WTC11 (cell line): Measurements from ENCODE around the gene PPP1R37. TPM values are rescaled to one million over a fixed set of nuclear protein-coding genes. Genes with fewer than 3 reads are reported as not detected.
A peak's percentile ranks its signal among the peaks of the same experiment; 100 is the strongest.

Source experiments
- ATAC-seq: fragments of 200-7000 bp; cut with Tn5 transposase; 2 replicates; pipeline ENCODE4 v1.10.0; 2021; ENCODE audit warnings: mild to moderate bottlenecking, moderate library complexity
- CTCF ChIA-PET: fragments of 300-600 bp; sonication (Branson Sonifier 250); formaldehyde crosslinking; loops from one replicate; lab custom pipeline; 2021; ENCODE audit warnings: antibody characterized with exemption; lab: Charles Lee
- POLR2A ChIA-PET: fragments of 350-600 bp; sonication (Branson Sonifier 250); formaldehyde crosslinking; loops from one replicate; lab custom pipeline; 2021; ENCODE audit warnings: antibody characterized with exemption; lab: Charles Lee
- DNase-seq: peaks from one replicate; pipeline ENCODE4 v3.0.0; 2021; ENCODE audit warnings: low spot score
- H3K27ac Mint-ChIP-seq: 2 replicates; pipeline ENCODE4 v1.8.0; 2021; ENCODE audit warnings: mixed read lengths
- H3K27me3 Mint-ChIP-seq: 2 replicates; pipeline ENCODE4 v1.8.0; 2021; ENCODE audit warnings: low read depth, mild to moderate bottlenecking, moderate library complexity, mixed read lengths
- H3K36me3 Mint-ChIP-seq: 2 replicates; pipeline ENCODE4 v1.8.0; 2021; ENCODE audit warnings: mixed read lengths
- H3K4me1 Mint-ChIP-seq: 2 replicates; pipeline ENCODE4 v1.8.0; 2022; ENCODE audit warnings: mixed read lengths
- H3K4me3 Mint-ChIP-seq: 2 replicates; pipeline ENCODE4 v1.8.0; 2021; ENCODE audit warnings: mild to moderate bottlenecking, moderate library complexity, mixed read lengths
- H3K9me3 Mint-ChIP-seq: 2 replicates; pipeline ENCODE4 v1.8.0; 2021; ENCODE audit warnings: mixed read lengths
- FOXP1 ChIP-seq: sonication (generic); formaldehyde crosslinking; IDR thresholded peaks from 2 replicates; pipeline ENCODE4 v1.8.0; 2022; ENCODE audit warnings: missing genetic modification reagents, mild to moderate bottlenecking, moderate library complexity, borderline replicate concordance
- GABPB1 ChIP-seq: sonication (generic); formaldehyde crosslinking; IDR thresholded peaks from 2 replicates; pipeline ENCODE4 v1.8.1; 2023; ENCODE audit warnings: mild to moderate bottlenecking, missing genetic modification reagents
- GRHL2 ChIP-seq: fragments of 250-450 bp; sonication (Bioruptor Pico); IDR thresholded peaks from 2 replicates; pipeline ENCODE4 v1.8.0; 2022; ENCODE audit warnings: mild to moderate bottlenecking, moderate library complexity; ENCODE audit not compliant: insufficient replicate concordance, severe bottlenecking
- KAT7 ChIP-seq: sonication (generic); formaldehyde crosslinking; IDR thresholded peaks from 2 replicates; pipeline ENCODE4 v1.8.1; 2023; ENCODE audit warnings: missing genetic modification reagents, mild to moderate bottlenecking, borderline replicate concordance
- PREB ChIP-seq: sonication (generic); formaldehyde crosslinking; IDR thresholded peaks from 2 replicates; pipeline ENCODE4 v1.8.1; 2022; ENCODE audit warnings: mild to moderate bottlenecking, missing genetic modification reagents, moderate library complexity, borderline replicate concordance
- SMAD3 ChIP-seq: sonication (generic); formaldehyde crosslinking; IDR thresholded peaks from 2 replicates; pipeline ENCODE4 v1.8.0; 2022; ENCODE audit warnings: missing genetic modification reagents, mild to moderate bottlenecking, borderline replicate concordance
- TP53 ChIP-seq: sonication (generic); formaldehyde crosslinking; IDR thresholded peaks from 2 replicates; pipeline ENCODE4 v1.8.1; 2023; ENCODE audit warnings: mild to moderate bottlenecking, missing genetic modification reagents
- ZNF121 ChIP-seq: sonication (generic); formaldehyde crosslinking; IDR thresholded peaks from 2 replicates; pipeline ENCODE4 v1.8.0; 2023; ENCODE audit warnings: missing genetic modification reagents
- ZNF219 ChIP-seq: sonication (generic); formaldehyde crosslinking; IDR thresholded peaks from 2 replicates; pipeline ENCODE4 v1.8.0; 2023; ENCODE audit warnings: missing genetic modification reagents, mild to moderate bottlenecking, borderline replicate concordance
- ZNF416 ChIP-seq: fragments of 250-450 bp; sonication (Bioruptor Pico); IDR thresholded peaks from 2 replicates; pipeline ENCODE4 v1.9.0; 2021; ENCODE audit warnings: mild to moderate bottlenecking, inconsistent platforms
- total RNA-seq: library from RNA; stranded (reverse); gene quantifications from 3 replicates; pipeline ENCODE4 v1.2.3, GENCODE V29; 2021
- TF ChIP-seq, protein P1 (sequence below): sonication (generic); formaldehyde crosslinking; IDR thresholded peaks from 2 replicates; pipeline ENCODE4 v1.8.1; 2022; ENCODE audit warnings: low read depth, mild to moderate bottlenecking, moderate library complexity, missing genetic modification reagents, borderline replicate concordance
- TF ChIP-seq, protein P2 (sequence below): fragments of 250-450 bp; sonication (Bioruptor Pico); conservative IDR thresholded peaks from 2 replicates; pipeline ENCODE4 v1.9.0; 2021; ENCODE audit warnings: mild to moderate bottlenecking
- TF ChIP-seq, protein P3 (sequence below): sonication (generic); formaldehyde crosslinking; IDR thresholded peaks from 2 replicates; pipeline ENCODE4 v1.8.0; 2022; ENCODE audit warnings: missing genetic modification reagents
- TF ChIP-seq, protein P4 (sequence below): sonication (generic); formaldehyde crosslinking; IDR thresholded peaks from 2 replicates; pipeline ENCODE4 v1.8.0; 2023; ENCODE audit warnings: missing genetic modification reagents, mild to moderate bottlenecking, borderline replicate concordance

Gene PPP1R37
- total RNA-seq, 1 experiment from 2014 or later, result 35.4 TPM

DNA sequence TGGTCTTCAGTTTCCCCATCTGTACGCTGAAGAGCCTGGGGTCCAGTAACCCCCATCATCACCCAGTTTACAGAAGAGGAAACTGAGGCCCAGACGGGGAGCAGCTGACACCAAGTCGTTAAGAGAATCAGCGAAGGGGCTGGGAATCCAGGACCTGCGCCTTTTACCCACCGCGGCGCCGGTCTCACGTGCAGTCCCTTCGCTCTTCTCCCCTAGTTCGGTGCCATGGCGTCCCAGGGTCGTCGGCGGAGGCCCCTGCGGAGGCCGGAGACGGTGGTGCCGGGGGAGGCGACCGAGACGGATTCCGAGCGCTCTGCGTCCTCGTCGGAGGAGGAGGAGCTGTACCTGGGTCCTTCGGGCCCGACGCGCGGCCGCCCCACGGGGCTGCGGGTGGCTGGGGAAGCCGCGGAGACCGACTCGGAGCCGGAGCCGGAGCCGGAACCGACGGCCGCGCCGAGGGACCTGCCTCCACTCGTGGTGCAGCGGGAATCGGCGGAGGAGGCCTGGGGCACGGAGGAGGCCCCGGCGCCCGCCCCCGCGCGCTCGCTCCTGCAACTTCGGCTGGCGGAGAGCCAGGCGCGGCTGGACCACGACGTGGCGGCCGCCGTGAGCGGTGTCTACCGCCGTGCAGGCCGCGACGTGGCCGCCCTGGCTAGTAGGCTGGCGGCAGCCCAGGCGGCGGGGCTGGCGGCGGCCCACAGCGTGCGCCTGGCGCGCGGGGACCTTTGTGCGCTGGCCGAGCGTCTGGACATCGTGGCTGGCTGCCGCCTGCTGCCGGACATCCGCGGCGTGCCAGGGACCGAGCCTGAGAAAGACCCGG is 86.3 kb downstream of the PPP1R37 start (continued):
- peak; percentile 30; the same call in 1 of the 2 replicates for TF ChIP-seq GABPB1 (CRISPR knock-in tag)
- no peak for TF ChIP-seq ZNF416 (CRISPR knock-in tag)

- Mint-ChIP-seq H3K4me3 (peak overlapping the region; percentile 63), H3K27ac (no peak overlapping the region), H3K4me1 (peaks cover 8% of the 10 kb centered on the region; the same call in 1 of the 2 replicates), H3K9me3 (no peaks in the 10 kb centered on the region), H3K36me3 (no peaks in the 10 kb centered on the region), H3K27me3 (peaks cover 8% of the 10 kb centered on the region; the same call in 1 of the 2 replicates)
- no peak for TF ChIP-seq PREB (CRISPR knock-in tag)
- TF ChIP-seq TP53, result no peak
- no peak for TF ChIP-seq ZNF219 (CRISPR knock-in tag)
- TF ChIP-seq, protein P1, sequence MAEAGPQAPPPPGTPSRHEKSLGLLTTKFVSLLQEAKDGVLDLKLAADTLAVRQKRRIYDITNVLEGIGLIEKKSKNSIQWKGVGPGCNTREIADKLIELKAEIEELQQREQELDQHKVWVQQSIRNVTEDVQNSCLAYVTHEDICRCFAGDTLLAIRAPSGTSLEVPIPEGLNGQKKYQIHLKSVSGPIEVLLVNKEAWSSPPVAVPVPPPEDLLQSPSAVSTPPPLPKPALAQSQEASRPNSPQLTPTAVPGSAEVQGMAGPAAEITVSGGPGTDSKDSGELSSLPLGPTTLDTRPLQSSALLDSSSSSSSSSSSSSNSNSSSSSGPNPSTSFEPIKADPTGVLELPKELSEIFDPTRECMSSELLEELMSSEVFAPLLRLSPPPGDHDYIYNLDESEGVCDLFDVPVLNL (CRISPR knock-in tag), result no peak
- TF ChIP-seq, protein P2, sequence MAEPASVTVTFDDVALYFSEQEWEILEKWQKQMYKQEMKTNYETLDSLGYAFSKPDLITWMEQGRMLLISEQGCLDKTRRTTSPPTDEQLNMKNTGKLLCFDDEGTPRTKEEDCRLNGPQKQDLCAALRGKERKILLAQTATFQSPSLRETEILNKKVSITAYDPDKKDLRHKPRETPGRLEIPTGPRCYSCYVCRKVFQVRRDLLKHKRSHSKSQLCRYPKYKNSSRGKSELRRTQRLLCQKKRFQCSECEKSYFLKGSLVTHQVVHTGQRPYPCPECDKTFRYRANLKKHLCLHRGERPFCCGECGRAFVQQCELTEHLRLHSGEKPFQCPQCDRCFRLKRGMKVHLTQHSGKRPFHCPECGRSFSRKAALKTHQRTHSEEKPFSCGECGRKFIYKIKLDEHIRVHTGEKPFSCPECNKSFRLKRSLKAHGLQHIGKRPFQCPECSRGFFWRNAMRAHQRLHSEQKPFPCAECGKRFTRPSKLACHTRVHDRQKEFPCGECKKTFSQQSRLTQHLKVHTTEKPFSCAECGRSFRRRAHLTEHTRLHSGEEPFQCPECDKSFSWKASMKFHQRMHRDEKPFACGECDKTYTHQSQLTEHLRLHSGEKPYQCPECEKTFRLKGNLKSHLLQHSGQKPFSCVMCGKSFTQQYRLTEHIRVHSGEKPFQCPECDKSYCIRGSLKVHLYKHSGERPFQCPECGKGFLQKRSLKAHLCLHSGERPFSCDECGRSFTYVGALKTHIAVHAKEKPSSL (CRISPR knock-in tag), result no peak
- TF ChIP-seq, protein P3, sequence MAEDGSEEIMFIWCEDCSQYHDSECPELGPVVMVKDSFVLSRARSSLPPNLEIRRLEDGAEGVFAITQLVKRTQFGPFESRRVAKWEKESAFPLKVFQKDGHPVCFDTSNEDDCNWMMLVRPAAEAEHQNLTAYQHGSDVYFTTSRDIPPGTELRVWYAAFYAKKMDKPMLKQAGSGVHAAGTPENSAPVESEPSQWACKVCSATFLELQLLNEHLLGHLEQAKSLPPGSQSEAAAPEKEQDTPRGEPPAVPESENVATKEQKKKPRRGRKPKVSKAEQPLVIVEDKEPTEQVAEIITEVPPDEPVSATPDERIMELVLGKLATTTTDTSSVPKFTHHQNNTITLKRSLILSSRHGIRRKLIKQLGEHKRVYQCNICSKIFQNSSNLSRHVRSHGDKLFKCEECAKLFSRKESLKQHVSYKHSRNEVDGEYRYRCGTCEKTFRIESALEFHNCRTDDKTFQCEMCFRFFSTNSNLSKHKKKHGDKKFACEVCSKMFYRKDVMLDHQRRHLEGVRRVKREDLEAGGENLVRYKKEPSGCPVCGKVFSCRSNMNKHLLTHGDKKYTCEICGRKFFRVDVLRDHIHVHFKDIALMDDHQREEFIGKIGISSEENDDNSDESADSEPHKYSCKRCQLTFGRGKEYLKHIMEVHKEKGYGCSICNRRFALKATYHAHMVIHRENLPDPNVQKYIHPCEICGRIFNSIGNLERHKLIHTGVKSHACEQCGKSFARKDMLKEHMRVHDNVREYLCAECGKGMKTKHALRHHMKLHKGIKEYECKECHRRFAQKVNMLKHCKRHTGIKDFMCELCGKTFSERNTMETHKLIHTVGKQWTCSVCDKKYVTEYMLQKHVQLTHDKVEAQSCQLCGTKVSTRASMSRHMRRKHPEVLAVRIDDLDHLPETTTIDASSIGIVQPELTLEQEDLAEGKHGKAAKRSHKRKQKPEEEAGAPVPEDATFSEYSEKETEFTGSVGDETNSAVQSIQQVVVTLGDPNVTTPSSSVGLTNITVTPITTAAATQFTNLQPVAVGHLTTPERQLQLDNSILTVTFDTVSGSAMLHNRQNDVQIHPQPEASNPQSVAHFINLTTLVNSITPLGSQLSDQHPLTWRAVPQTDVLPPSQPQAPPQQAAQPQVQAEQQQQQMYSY (CRISPR knock-in tag), result no peak
- no peak for TF ChIP-seq ZNF416 (CRISPR knock-in tag)
- TF ChIP-seq FOXP1 (CRISPR knock-in tag), result no peak
- TF ChIP-seq KAT7, result no peak
- no peak for TF ChIP-seq SMAD3
- TF ChIP-seq, protein P4, sequence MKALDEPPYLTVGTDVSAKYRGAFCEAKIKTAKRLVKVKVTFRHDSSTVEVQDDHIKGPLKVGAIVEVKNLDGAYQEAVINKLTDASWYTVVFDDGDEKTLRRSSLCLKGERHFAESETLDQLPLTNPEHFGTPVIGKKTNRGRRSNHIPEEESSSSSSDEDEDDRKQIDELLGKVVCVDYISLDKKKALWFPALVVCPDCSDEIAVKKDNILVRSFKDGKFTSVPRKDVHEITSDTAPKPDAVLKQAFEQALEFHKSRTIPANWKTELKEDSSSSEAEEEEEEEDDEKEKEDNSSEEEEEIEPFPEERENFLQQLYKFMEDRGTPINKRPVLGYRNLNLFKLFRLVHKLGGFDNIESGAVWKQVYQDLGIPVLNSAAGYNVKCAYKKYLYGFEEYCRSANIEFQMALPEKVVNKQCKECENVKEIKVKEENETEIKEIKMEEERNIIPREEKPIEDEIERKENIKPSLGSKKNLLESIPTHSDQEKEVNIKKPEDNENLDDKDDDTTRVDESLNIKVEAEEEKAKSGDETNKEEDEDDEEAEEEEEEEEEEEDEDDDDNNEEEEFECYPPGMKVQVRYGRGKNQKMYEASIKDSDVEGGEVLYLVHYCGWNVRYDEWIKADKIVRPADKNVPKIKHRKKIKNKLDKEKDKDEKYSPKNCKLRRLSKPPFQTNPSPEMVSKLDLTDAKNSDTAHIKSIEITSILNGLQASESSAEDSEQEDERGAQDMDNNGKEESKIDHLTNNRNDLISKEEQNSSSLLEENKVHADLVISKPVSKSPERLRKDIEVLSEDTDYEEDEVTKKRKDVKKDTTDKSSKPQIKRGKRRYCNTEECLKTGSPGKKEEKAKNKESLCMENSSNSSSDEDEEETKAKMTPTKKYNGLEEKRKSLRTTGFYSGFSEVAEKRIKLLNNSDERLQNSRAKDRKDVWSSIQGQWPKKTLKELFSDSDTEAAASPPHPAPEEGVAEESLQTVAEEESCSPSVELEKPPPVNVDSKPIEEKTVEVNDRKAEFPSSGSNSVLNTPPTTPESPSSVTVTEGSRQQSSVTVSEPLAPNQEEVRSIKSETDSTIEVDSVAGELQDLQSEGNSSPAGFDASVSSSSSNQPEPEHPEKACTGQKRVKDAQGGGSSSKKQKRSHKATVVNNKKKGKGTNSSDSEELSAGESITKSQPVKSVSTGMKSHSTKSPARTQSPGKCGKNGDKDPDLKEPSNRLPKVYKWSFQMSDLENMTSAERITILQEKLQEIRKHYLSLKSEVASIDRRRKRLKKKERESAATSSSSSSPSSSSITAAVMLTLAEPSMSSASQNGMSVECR (CRISPR knock-in tag), result no peak
- no peak for TF ChIP-seq ZNF121 (CRISPR knock-in tag)
- TF ChIP-seq GRHL2 (CRISPR knock-in tag), result no peak
- ChIA-PET CTCF (interaction anchor here (0.6 to 2.4 kb wide), 11 partner anchors 8 to 224 kb away, joined by 3 to 73 read pairs (median 4); no protein-coding TSS in a partner anchor), POLR2A (interaction anchor here (2.5 kb wide), 1 partner anchor 88 kb away, joined by 14 read pairs; the partner anchor contains the start of gene PPP1R37)
- no peak for ATAC-seq
- no peak for DNase-seq
These were observed 87.0 kb downstream of the PPP1R37 start for GRCh38 chr19:45179892-45180370.
